GM21576 (cell line): Measurements from ENCODE around the gene DAB2IP.

Source experiments
- ATAC-seq: cut with Tn5 transposase; IDR thresholded peaks from one replicate; pipeline ENCODE4 v1.9.1; 2021; ENCODE audit warnings: mild to moderate bottlenecking, moderate library complexity; ENCODE audit not compliant: unreplicated experiment

The DAB2IP gene

DNA sequence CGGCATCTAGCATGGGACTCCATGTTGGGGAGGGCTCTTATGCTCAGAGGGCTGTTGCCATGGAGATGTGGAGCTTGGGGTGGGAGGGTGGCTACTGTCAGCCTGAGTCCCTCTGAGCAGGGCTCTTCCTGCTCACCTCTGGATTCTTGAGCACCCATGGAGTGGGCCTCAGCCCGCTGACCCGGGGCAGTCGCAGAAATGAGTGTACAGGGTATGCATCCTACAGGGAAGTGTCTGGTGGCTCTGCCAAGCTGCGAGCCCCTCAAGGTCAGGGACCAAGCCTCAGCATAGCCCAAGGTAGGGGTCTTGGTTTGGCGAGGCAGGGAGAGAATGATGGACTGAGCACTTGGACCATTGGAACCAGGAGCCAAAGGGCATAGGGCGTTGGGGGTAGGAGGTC, 104.1 kb downstream of the DAB2IP start:
- no peak for ATAC-seq

DNA sequence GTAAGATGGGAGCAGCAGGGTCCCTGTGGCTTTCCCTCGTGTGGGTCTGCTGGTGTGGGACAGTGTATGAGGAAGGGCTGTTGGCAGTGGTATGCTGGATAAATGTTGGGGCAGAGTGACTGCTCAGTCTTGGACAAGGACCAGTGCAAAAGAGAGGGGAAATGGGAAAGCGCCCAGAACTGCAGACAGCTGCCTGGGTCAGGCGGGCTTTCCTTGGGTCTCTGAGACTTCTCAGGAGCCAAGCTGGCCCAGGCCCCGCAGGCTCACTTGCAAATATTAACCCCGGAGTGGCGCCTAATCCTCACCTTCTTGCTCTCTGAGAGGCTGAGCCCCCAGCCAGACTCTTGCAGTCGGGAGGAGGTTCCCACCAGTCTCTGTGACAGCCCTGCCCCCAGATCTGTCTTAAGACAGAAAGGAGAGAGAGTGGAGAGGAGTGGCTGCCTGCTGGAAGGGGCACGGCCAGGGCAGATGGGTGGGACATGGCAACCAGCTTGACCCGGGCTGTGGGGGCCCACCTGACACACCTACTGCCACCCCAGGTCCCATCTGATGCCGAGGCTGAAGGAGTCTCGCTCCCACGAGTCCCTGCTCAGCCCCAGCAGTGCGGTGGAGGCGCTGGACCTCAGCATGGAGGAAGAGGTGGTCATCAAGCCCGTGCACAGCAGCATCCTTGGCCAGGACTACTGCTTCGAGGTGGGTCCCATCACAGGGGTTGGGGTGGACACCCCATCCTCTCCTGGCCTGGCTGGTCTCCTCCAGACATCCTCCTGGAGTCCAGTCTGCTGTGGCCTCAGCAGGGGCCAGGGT, 105.2 kb downstream of the DAB2IP start:
- no peak for ATAC-seq

DNA sequence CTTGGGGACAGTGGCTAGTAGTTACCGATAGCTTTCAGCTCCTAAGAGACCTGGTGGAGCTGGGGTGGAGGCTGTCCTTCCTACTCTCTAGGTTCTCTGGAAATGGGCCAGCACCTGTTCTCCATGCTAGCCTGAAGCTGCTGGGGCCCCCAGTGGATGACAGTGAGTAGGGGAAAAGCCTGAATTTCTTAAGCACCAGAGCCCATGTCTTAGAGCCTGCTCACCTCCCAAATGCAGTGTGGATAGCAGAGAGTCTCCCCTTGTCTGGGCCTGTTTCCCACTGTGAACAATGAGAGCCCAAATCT, 105.8 kb downstream of the DAB2IP start:
- no peak for ATAC-seq

GRCh38 chr9:121758693-121759092, 107.3 kb downstream of the DAB2IP start:
- ATAC-seq, result no peak

DNA sequence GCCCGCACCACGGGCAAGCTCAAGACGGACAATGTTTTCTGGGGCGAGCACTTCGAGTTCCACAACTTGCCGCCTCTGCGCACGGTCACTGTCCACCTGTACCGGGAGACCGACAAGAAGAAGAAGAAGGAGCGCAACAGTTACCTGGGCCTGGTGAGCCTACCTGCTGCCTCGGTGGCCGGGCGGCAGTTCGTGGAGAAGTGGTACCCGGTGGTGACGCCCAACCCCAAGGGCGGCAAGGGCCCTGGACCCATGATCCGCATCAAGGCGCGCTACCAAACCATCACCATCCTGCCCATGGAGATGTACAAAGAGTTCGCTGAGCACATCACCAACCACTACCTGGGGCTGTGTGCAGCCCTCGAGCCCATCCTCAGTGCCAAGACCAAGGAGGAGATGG, 108.6 kb downstream of the DAB2IP start:
- no peak for ATAC-seq

DNA sequence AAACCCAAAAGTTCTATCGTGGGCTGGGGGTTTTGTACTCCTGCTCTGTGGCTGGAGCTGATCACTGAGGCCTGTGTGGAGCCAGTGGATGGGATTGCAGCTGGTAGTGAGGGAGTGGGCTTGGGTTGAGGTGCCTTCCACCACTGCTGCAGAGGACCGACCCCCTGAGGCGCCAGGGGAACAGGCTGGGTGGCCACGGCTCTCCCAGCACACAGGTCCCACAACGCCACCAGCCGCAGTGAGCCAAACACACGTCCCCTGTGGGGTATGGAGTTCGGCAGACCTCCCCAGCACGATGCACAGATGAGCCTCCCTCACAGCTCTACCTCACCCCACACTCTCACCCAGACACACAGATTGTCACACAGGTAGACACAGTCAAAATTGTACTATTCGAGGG, 109.1 kb downstream of the DAB2IP start:
- no peak for ATAC-seq

- ATAC-seq, result no peak
These were observed 111.7 kb downstream of the DAB2IP start for GRCh38 chr9:121763131-121763530.

DNA sequence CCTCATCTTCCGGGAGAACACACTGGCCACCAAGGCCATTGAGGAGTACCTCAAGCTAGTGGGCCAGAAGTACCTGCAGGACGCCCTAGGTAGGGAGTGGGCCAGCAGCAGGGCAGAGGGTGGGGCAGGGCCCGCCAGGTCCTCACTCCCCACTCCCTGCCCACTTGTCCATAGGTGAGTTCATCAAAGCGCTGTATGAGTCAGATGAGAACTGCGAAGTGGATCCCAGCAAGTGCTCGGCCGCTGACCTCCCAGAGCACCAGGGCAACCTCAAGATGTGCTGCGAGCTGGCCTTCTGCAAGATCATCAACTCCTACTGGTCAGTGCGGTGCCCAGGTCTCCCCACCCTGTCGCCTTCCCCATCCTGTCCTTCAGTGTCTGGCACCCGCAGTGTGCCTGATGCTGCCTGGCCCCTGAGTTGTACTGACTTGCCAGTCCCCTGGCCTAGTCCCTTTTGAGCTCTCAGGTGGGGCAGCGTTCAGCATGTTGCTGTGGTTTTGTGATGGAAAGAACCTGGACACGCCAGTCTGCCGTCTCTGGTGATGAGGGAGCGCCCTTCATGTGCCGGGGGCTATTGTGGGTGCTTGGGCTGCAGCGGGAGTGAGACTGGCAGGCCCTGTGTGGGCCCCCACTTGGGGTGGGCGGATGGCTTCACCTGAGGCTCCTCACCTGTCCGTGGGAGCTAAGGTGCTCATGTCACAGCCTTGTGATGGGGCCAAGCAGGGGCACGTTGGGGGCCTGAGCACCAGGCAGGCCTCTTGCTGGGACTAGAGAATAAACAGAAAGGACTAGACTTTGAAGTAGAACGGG, 112.3 kb downstream of the DAB2IP start:
- ATAC-seq, result no peak

- ATAC-seq, result no peak
These were observed 112.9 kb downstream of the DAB2IP start for GRCh38 chr9:121764371-121764730.

GRCh38 chr9:121765021-121765950, 113.9 kb downstream of the DAB2IP start:
- no peak for ATAC-seq

- no peak for ATAC-seq
These were observed 114.7 kb downstream of the DAB2IP start for GRCh38 chr9:121766081-121766683.

DNA sequence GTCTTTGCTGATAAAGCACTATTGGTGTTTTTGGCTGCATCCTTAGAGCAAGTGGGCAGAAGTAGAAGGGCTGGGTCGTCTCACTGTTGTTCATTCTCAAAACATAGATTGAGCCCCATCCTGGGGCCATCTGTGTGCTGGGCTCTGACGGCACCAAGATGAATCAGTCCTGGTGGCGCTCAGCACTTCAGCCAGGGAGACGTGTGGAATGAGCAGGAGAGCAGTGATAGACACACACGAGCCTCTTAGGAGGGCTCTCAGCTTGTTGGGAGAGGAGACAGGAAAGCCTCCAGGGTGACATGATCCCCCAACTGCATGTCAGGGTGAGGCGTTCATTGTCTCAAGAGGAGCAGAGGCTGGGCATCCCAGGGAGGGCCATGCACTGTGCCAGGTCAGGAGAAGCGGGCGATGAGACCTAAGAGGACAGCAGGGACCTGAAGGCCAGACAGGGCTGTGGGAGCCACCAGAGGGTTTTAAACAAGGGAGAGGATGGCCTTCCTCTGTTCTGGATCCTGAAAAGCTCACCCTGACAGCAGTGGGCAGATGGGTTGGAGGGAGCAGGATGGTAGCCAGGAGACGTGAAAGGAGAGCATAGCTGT, 115.8 kb downstream of the DAB2IP start:
- no peak for ATAC-seq

DNA sequence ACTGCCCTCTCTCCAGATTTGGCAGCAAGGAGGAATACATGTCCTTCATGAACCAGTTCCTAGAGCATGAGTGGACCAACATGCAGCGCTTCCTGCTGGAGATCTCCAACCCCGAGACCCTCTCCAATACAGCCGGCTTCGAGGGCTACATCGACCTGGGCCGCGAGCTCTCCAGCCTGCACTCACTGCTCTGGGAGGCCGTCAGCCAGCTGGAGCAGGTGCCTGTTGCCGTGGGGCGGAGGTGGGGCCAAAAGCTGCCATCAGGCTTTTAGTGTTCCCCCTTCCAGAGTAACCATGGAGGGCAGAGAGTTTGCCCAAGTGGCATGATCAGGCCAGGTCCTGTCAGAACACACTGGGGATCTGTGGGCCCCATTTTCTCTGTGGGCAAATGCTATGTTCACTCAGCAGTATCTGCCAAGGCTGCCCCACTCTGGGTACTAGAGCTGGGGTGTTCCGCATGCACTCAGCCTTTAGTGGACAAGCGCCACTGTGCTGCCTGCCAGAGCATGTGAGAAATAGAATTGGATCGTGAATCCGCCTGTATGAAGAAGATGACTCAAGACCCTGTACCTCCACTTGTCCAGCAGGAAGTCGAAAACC, 117.1 kb downstream of the DAB2IP start:
- no peak for ATAC-seq

- no peak for ATAC-seq
These were observed 118.5 kb downstream of the DAB2IP start for GRCh38 chr9:121769939-121770338.

GRCh38 chr9:121770415-121771273, 119.2 kb downstream of the DAB2IP start:
- ATAC-seq, result no peak

DNA sequence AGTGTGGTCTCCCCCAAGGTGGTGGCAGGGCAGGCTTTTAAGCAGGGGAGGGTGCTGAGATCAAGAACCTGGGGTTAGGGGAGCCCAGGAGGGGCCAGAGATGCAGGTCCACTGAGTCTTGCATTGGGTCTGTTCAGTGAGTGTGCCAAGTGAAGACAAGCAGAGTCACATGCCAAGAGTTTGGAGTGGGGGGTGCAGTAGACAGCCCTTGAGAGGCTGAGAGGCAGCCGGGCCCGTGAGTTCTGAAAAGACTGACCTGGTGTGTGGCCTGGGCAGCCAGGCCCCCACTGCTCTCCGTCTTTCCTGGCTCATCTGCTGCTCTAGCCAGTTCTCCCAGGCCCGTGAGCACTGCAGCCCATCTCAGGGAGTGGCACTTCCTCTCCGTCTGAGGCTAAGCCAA, 120.0 kb downstream of the DAB2IP start:
- no peak for ATAC-seq

GRCh38 chr9:121771851-121772599, 120.6 kb downstream of the DAB2IP start:
- no peak for ATAC-seq

GRCh38 chr9:121772600-121773285, 121.3 kb downstream of the DAB2IP start:
- no peak for ATAC-seq
